IMR-90 (cell line): ENCODE measurements around the gene LAG3. TPM values are rescaled to one million over a fixed set of nuclear protein-coding genes. Genes with fewer than 3 reads are reported as not detected.

Experiments used
- ATAC-seq: fragments of 200-7000 bp; cut with Tn5 transposase; 2 replicates; pipeline ENCODE4 v1.9.1; 2020; ENCODE audit warnings: low read depth, mild to moderate bottlenecking, moderate library complexity
- BruUV-seq: library from RNA; stranded (reverse); fragments of 400-500 nt; replicated peaks from 2 replicates; lab custom pipeline; 2021; lab: Mats Ljungman, UMichigan
- CTCF ChIA-PET: fragments of 300-600 bp; formaldehyde crosslinking; extraction: SDS; loops from one replicate; lab custom pipeline; 2021; ENCODE audit warnings: antibody characterized with exemption; lab: Yijun Ruan, JAX
- POLR2A ChIA-PET: fragments of 300-600 bp; sonication (Branson Sonifier 250); formaldehyde crosslinking; loops from one replicate; lab custom pipeline; 2022; ENCODE audit warnings: antibody characterized with exemption; ENCODE audit not compliant: unreplicated experiment; lab: Charles Lee
- DNase-seq: peaks from one replicate; pipeline ENCODE4 v3.0.0; 2013
- H2AFZ ChIP-seq: replicated peaks from 2 replicates; pipeline ENCODE3; 2013; ENCODE audit warnings: low read length, mild to moderate bottlenecking; ENCODE audit not compliant: poor library complexity
- H2AK5ac ChIP-seq: 2 replicates; pipeline ENCODE4 v1.6.1; 2013; ENCODE audit warnings: low read depth, low read length, inconsistent platforms
- H2AK9ac ChIP-seq: replicated peaks from 2 replicates; pipeline ENCODE3; 2013; ENCODE audit warnings: mild to moderate bottlenecking, low read depth, low read length, moderate library complexity; ENCODE audit not compliant: poor library complexity
- H2BK120ac ChIP-seq: 2 replicates; pipeline ENCODE4 v1.6.1; 2013; ENCODE audit warnings: low read depth, low read length, inconsistent platforms
- H2BK15ac ChIP-seq: 3 replicates; pipeline ENCODE4 v1.6.1; 2013; ENCODE audit warnings: low read depth, low read length, inconsistent platforms
- H2BK20ac ChIP-seq: 2 replicates; pipeline ENCODE4 v1.6.1; 2013; ENCODE audit warnings: low read depth, mild to moderate bottlenecking, inconsistent platforms, low read length, moderate library complexity
- H2BK5ac ChIP-seq: 2 replicates; pipeline ENCODE4 v1.6.1; 2013; ENCODE audit warnings: mild to moderate bottlenecking, low read depth, low read length, inconsistent platforms; ENCODE audit not compliant: poor library complexity, severe bottlenecking
- H3K14ac ChIP-seq: replicated peaks from 2 replicates; pipeline ENCODE4 v1.6.1; 2013; ENCODE audit warnings: low read depth, low read length, inconsistent platforms
- H3K18ac ChIP-seq: 2 replicates; pipeline ENCODE4 v1.6.1; 2013; ENCODE audit warnings: low read depth, low read length, control low read depth
- H3K23ac ChIP-seq: 2 replicates; pipeline ENCODE4 v1.6.1; 2013; ENCODE audit warnings: low read depth, low read length, inconsistent platforms
- H3K27ac ChIP-seq: 2 replicates; pipeline ENCODE4 v1.5.1; 2013; ENCODE audit warnings: mild to moderate bottlenecking, control low read depth, low read length; ENCODE audit not compliant: insufficient read depth
- H3K27me3 ChIP-seq: 2 replicates; pipeline ENCODE4 v1.6.1; 2013; ENCODE audit warnings: low read length; ENCODE audit not compliant: control insufficient read depth, insufficient read depth
- H3K36me3 ChIP-seq: 2 replicates; pipeline ENCODE4 v1.6.1; 2013; ENCODE audit warnings: low read length, mixed read lengths; ENCODE audit not compliant: control insufficient read depth, insufficient read depth
- H3K4ac ChIP-seq: 2 replicates; pipeline ENCODE4 v1.6.1; 2013; ENCODE audit warnings: low read depth, low read length, inconsistent platforms
- H3K4me1 ChIP-seq: 2 replicates; pipeline ENCODE4 v1.6.1; 2013; ENCODE audit warnings: low read length, mixed read lengths; ENCODE audit not compliant: control insufficient read depth, insufficient read depth
- H3K4me2 ChIP-seq: 2 replicates; pipeline ENCODE4 v1.6.1; 2013; ENCODE audit warnings: low read depth, mild to moderate bottlenecking, control low read depth, low read length, moderate library complexity
- H3K4me3 ChIP-seq: 2 replicates; pipeline ENCODE4 v1.5.1; 2013; ENCODE audit warnings: low read depth, mild to moderate bottlenecking, control low read depth, low read length, moderate library complexity; ENCODE audit not compliant: insufficient read depth
- H3K56ac ChIP-seq: 2 replicates; pipeline ENCODE4 v1.6.1; 2013; ENCODE audit warnings: low read length, inconsistent platforms; ENCODE audit not compliant: insufficient read depth; ENCODE audit errors: extremely low read depth
- H3K79me1 ChIP-seq, 2 experiments: 2 replicates each; pipeline ENCODE4 v1.6.1; 2013; ENCODE audit warnings: low read length in 2 of 2, inconsistent platforms in 1 of 2, low read depth in 1 of 2
- H3K9ac ChIP-seq: 2 replicates; pipeline ENCODE4 v1.6.1; 2013; ENCODE audit warnings: low read depth, low read length, control low read depth
- H3K9me1 ChIP-seq: 2 replicates; pipeline ENCODE4 v1.6.1; 2013; ENCODE audit warnings: low read length, inconsistent platforms; ENCODE audit not compliant: insufficient read depth
- H3K9me3 ChIP-seq: 2 replicates; pipeline ENCODE4 v1.6.1; 2013; ENCODE audit warnings: low read length; ENCODE audit not compliant: control insufficient read depth, insufficient read depth
- H4K20me1 ChIP-seq: 2 replicates; pipeline ENCODE4 v1.6.1; 2013; ENCODE audit warnings: low read length, inconsistent platforms; ENCODE audit not compliant: insufficient read depth
- H4K5ac ChIP-seq: 2 replicates; pipeline ENCODE4 v1.6.1; 2013; ENCODE audit warnings: mild to moderate bottlenecking, low read depth, low read length, control low read depth
- H4K8ac ChIP-seq, 2 experiments: 2 replicates each; pipeline ENCODE4 v1.6.1; 2013; ENCODE audit warnings: low read depth in 2 of 2, low read length in 2 of 2, control low read depth in 1 of 2, inconsistent platforms in 1 of 2
- H4K91ac ChIP-seq: 2 replicates; pipeline ENCODE4 v1.6.1; 2013; ENCODE audit warnings: low read depth, low read length, inconsistent platforms; ENCODE audit not compliant: insufficient read depth
- CEBPB ChIP-seq: IDR thresholded peaks from 2 replicates; pipeline ENCODE4 v1.6.1; 2012; ENCODE audit warnings: low read depth, low read length, improper control_type of control experiment
- CHD1 ChIP-seq: IDR thresholded peaks from 2 replicates; pipeline ENCODE4 v1.6.1; 2012; ENCODE audit warnings: low read depth, low read length, improper control_type of control experiment
- CTCF ChIP-seq: conservative IDR thresholded peaks from 2 replicates; pipeline ENCODE4 v1.5.1; 2012; ENCODE audit warnings: mild to moderate bottlenecking, low read depth, low read length, improper control_type of control experiment
- ELK1 ChIP-seq: fragments of 150-350 bp; IDR thresholded peaks from 2 replicates; pipeline ENCODE4 v1.6.1; 2016; ENCODE audit warnings: low read depth, mild to moderate bottlenecking, low read length, moderate library complexity, borderline replicate concordance
- MXI1 ChIP-seq: IDR thresholded peaks from 2 replicates; pipeline ENCODE4 v1.6.1; 2012; ENCODE audit warnings: low read depth, mild to moderate bottlenecking, low read length, moderate library complexity, borderline replicate concordance
- RAD21 ChIP-seq: IDR thresholded peaks from 2 replicates; pipeline ENCODE4 v1.6.1; 2012; ENCODE audit warnings: low read length, improper control_type of control experiment
- RCOR1 ChIP-seq: IDR thresholded peaks from 2 replicates; pipeline ENCODE4 v1.6.1; 2012; ENCODE audit warnings: mild to moderate bottlenecking, low read length, improper control_type of control experiment; ENCODE audit not compliant: insufficient replicate concordance
- SMC3 ChIP-seq: fragments of 150-350 bp; IDR thresholded peaks from 2 replicates; pipeline ENCODE4 v1.6.1; 2016; ENCODE audit warnings: low read depth, mild to moderate bottlenecking, antibody characterized with exemption, low read length, moderate library complexity
- USF2 ChIP-seq: fragments of 150-350 bp; IDR thresholded peaks from 2 replicates; pipeline ENCODE4 v1.6.1; 2017; ENCODE audit warnings: mild to moderate bottlenecking, antibody characterized with exemption, low read length, low read depth
- WGBS, 2 experiments: methylation state at CpG; one replicate each; pipeline versions ENCODE4 v1.1.5 to v1.1.7; 2013; ENCODE audit warnings: missing lambda C conversion rate in 2 of 2; ENCODE audit not compliant: insufficient read length in 1 of 2; ENCODE audit errors: extremely low coverage in 2 of 2; 5-methylcytosine and 5-hydroxymethylcytosine counted together
- dilution Hi-C: fragments of 300-500 bp; cut with HindIII; formaldehyde crosslinking; loops from one replicate; pipeline ENCODE4 v1.14.3; 2018; ENCODE audit warnings: low sequenced_read_pairs; ENCODE audit not compliant: unreplicated experiment
- in situ Hi-C: fragments of 300-500 bp; cut with MboI; formaldehyde crosslinking; loops from 3 replicates; pipeline ENCODE4 v1.14.3; 2019; ENCODE audit warnings: low sequenced_read_pairs, inconsistent platforms, mixed read lengths
- intact Hi-C: fragments of 100-400 bp; cut with micrococcal nuclease; formaldehyde crosslinking; loops from 2 replicates; pipeline ENCODE4 v1.10.0; 2022
- polyA plus RNA-seq, 3 experiments: library from polyadenylated mRNA; depleted of rRNA; stranded (reverse); fragments of >200 nt; gene quantifications; 2 replicates each; pipeline ENCODE4 v1.2.3, GENCODE V29; 2012; ENCODE audit warnings: low replicate concordance in 1 of 3
- total RNA-seq: library from RNA; depleted of rRNA; stranded (reverse); fragments of >200 nt; gene quantifications from 2 replicates; pipeline ENCODE4 v1.2.3, GENCODE V29; 2012

The LAG3 gene
- total and polyA plus RNA-seq, 2 of the 4 experiments (the other 2 are of a cell fraction): 0.41 TPM; not detected in 1

GRCh38 chr12:6770600-6770999 lies 1.7 kb upstream of the LAG3 start:
- H3K23ac ChIP-seq: no peak overlapping the region
- peaks cover 15 to 46% of the 10 kb centered on the region in 2 experiments for H3K79me1 ChIP-seq
- peaks cover 35% of the 10 kb centered on the region for H4K20me1 ChIP-seq
- POLR2A ChIA-PET: no interaction called here
- no peak overlapping the region for H3K4me2 ChIP-seq
- H4K8ac ChIP-seq: no peak overlapping the region
- in situ Hi-C loops: no loop called here
- H3K36me3 ChIP-seq: peaks cover 17% of the 10 kb centered on the region
- no peak overlapping the region for H2AFZ ChIP-seq
- no peak for DNase-seq
- H3K4ac ChIP-seq: no peak overlapping the region
- H3K27ac ChIP-seq: no peak overlapping the region
- H4K91ac ChIP-seq: no peak overlapping the region
- H2BK5ac ChIP-seq: no peak overlapping the region
- H3K27me3 ChIP-seq: no peaks in the 10 kb centered on the region
- H3K14ac ChIP-seq: no peak overlapping the region
- no peak overlapping the region for H2BK120ac ChIP-seq
- H2BK20ac ChIP-seq: no peak overlapping the region
- H4K5ac ChIP-seq: no peak overlapping the region
- no peak for TF ChIP-seq MXI1
- no peak for TF ChIP-seq RAD21
- TF ChIP-seq CHD1: no peak
- TF ChIP-seq CTCF: no peak
- no peak for TF ChIP-seq USF2
- TF ChIP-seq SMC3: no peak
- no peak for TF ChIP-seq RCOR1
- TF ChIP-seq ELK1: no peak
- TF ChIP-seq CEBPB: no peak
- intact Hi-C loops: no loop called here
- CTCF ChIA-PET: interaction anchor here (1.4 kb wide), 1 partner anchor 17 kb away, joined by 5 read pairs; the partner anchor contains the start of gene MLF2
- no peak overlapping the region for H2BK15ac ChIP-seq
- H2AK5ac ChIP-seq: no peak overlapping the region
- H3K4me3 ChIP-seq: no peak overlapping the region
- H3K9me1 ChIP-seq: peaks cover 13% of the 10 kb centered on the region
- H2AK9ac ChIP-seq: peak overlapping the region; percentile 19
- dilution Hi-C loops: no loop called here
- no peak overlapping the region for H3K56ac ChIP-seq
- BruUV-seq: no TSS peak
- WGBS, 2 experiments: 71% methylated on average over 1 of the region's 10 CpGs; no CpG with 5 or more reads in 1 of the 2 experiments
- H3K18ac ChIP-seq: no peak overlapping the region
- H3K4me1 ChIP-seq: peaks cover 15% of the 10 kb centered on the region
- H3K9me3 ChIP-seq: no peaks in the 10 kb centered on the region
- no peak overlapping the region for H3K9ac ChIP-seq
- ATAC-seq: no peak
